ENCODE measurements around the gene COL23A1. TPM values are rescaled to one million over a fixed set of nuclear protein-coding genes. Genes with fewer than 3 reads are reported as not detected.
A peak's percentile ranks its signal among the peaks of the same experiment; 100 is the strongest.

Gene COL23A1
- total RNA-seq, 4 donors from 2014 or later = 0.83 to 1.8 (median 1.5) TPM

DNA sequence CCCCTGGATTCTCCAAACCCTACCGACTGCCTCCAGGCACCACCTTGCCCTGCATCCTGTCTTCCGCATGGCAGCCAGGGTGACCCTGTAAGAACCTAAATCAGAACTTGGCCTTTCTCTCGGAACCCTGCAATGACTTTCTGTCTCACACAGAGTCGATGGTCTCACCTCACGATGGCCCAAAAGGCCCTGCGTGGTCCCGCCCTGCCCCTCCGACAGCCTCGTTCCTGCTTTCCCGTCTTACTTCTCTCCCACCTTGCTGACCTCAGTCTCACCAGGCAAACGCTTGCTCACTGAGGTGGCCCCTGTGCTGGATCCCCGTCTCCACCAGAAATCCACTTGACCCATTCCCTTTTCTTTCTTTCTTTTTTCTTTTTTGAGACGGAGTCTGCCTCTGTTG, 214.8 kb downstream of the COL23A1 start:
- 89% methylated on average over 13 of the region's 13 CpGs for WGBS
- DNase-seq (ENCODE audit: extremely low spot score) = no peak
- Histone ChIP-seq H3K27ac (replicated peaks in 1 of 4) (no peak overlapping the region), H3K36me3 (no peaks in the 10 kb centered on the region), H3K4me1 (peaks cover 0 to 32% (median 24%) of the 10 kb centered on the region in 4 donors), H3K4me3 (no peak overlapping the region), H3K9me3 (no peaks in the 10 kb centered on the region), H3K27me3 (no peaks in the 10 kb centered on the region)
- TF ChIP-seq POLR2AphosphoS5 (IDR thresholded peaks at IDR 0.05) = no peak
- no peak for TF ChIP-seq EP300 (IDR thresholded peaks at IDR 0.05)
- TF ChIP-seq POLR2A (IDR thresholded peaks at IDR 0.05; ENCODE audit: low read depth) = no peak
- TF ChIP-seq, protein P1, sequence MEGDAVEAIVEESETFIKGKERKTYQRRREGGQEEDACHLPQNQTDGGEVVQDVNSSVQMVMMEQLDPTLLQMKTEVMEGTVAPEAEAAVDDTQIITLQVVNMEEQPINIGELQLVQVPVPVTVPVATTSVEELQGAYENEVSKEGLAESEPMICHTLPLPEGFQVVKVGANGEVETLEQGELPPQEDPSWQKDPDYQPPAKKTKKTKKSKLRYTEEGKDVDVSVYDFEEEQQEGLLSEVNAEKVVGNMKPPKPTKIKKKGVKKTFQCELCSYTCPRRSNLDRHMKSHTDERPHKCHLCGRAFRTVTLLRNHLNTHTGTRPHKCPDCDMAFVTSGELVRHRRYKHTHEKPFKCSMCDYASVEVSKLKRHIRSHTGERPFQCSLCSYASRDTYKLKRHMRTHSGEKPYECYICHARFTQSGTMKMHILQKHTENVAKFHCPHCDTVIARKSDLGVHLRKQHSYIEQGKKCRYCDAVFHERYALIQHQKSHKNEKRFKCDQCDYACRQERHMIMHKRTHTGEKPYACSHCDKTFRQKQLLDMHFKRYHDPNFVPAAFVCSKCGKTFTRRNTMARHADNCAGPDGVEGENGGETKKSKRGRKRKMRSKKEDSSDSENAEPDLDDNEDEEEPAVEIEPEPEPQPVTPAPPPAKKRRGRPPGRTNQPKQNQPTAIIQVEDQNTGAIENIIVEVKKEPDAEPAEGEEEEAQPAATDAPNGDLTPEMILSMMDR (IDR thresholded peaks at IDR 0.05) = no peak
- intact Hi-C loops (cut with DNase I) = no loop called here

DNA sequence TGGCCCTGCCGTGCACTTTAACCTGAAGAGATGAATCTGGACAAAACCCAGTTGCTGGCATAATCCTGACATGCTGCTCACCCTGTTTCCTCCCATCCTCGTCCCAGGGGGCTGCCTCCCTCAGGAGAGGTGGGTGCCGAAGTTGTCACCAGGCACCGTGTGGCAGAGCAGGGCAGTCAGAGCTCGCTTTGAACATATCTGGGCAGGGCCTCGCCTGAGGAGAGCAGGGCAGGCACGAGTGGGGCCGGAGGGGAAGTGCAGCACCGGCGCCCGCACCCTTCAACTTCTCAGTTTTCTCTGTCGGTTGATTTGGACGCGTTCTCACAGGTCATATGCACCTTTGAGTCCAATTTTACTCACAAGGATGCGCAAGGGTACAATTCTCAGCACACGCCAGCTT, 216.5 kb downstream of the COL23A1 start:
- no peaks in the 10 kb centered on the region for H3K36me3 ChIP-seq
- peaks cover 0 to 24% (median 19%) of the 10 kb centered on the region in 4 donors for H3K4me1 ChIP-seq
- WGBS = 78% methylated on average over 11 of the region's 16 CpGs
- intact Hi-C loops (cut with DNase I) = no loop called here
- no peak overlapping the region for H3K27ac ChIP-seq (replicated peaks in 1 of 4)
- TF ChIP-seq, protein P1 (IDR thresholded peaks at IDR 0.05) = no peak
- TF ChIP-seq POLR2AphosphoS5 (IDR thresholded peaks at IDR 0.05) (no peak), POLR2A (IDR thresholded peaks at IDR 0.05; ENCODE audit: low read depth) (no peak), EP300 (IDR thresholded peaks at IDR 0.05) (no peak)
- no peak overlapping the region for H3K4me3 ChIP-seq
- peaks cover 0 to 3% (median 0%) of the 10 kb centered on the region in 4 donors for H3K9me3 ChIP-seq
- no peak for DNase-seq (ENCODE audit: extremely low spot score)
- H3K27me3 ChIP-seq = no peaks in the 10 kb centered on the region

DNA sequence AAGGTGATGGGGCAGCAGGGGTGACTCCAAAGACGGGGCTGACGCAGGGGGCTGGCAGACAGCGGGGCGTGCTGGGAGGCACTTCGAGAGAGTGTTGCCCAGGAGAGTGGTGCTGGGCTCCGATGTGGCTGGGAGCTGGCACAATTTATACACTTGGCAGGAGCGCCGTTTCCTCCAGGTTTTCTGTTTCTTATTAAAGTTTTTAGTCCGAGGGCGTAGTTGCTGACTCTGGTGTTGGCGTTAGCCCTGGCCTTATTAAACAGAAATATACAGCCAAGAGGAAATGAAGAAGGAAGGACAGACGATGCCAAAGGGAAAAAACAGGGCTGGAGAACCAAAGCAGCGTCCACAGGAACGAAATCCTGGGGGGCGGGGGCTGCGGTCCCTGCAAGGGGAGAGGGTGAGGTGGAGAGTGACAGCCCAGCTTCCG, 218.0 kb downstream of the COL23A1 start:
- Histone ChIP-seq H3K36me3 (no peaks in the 10 kb centered on the region), H3K9me3 (peaks cover 0 to 3% (median 0%) of the 10 kb centered on the region in 4 donors), H3K27me3 (no peaks in the 10 kb centered on the region), H3K4me3 (peak overlapping the region; percentile 9 to 38 (median 26)), H3K4me1 (peaks cover 0 to 21% (median 17%) of the 10 kb centered on the region in 4 donors), H3K27ac (replicated peaks in 1 of 4) (peak overlapping the region; percentile 37 to 59 (median 50))
- no peak for TF ChIP-seq POLR2AphosphoS5 (IDR thresholded peaks at IDR 0.05)
- TF ChIP-seq EP300 (IDR thresholded peaks at IDR 0.05) = no peak
- TF ChIP-seq, protein P1 (IDR thresholded peaks at IDR 0.05) = no peak
- TF ChIP-seq POLR2A (IDR thresholded peaks at IDR 0.05; ENCODE audit: low read depth) = no peak
- intact Hi-C loops (cut with DNase I) = no loop called here
- no peak for DNase-seq (ENCODE audit: extremely low spot score)
- WGBS = 25% methylated on average over 17 of the region's 17 CpGs

DNA sequence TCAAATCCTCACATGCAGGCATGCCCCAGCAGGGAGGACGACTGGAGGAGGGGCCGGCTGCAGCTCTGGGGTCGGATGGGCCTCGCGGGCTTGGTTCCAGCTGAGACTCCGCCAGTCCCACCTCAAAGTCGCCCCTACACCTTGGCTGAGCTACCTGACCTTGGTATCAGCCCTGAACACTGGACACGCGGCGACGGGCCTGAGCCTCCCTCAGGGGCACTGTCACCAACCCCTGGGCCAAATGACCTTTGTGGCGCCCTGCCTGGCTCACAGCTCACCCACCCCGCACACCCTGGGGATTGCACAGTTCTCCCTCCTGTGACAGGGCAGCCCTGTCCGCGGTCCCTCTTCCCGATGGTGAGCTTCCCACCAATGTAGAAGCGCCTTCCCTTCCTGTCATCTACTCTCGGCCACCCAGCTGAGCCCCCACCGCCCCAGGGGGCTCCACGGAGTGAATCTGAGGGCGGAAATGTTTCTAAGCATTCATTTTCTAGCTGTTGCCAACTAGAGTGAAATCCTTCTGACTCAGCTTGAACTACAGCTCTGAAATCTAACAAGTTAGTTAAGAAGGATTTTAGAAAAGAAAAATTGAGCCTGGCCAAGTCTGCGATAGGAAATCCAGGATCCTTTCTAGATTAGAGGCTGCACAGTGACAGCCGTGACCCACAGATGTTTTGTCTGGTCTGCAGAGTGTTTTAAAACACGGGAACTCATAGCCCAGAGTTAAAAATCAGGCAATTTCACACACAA, 218.7 kb downstream of the COL23A1 start:
- Histone ChIP-seq H3K36me3 (no peaks in the 10 kb centered on the region), H3K4me3 (peak overlapping the region; percentile 9 to 38 (median 26)), H3K27ac (replicated peaks in 1 of 4) (peak overlapping the region; percentile 37 to 59 (median 50)), H3K27me3 (no peaks in the 10 kb centered on the region), H3K4me1 (peaks cover 0 to 21% (median 17%) of the 10 kb centered on the region in 4 donors), H3K9me3 (peaks cover 0 to 3% (median 0%) of the 10 kb centered on the region in 4 donors)
- TF ChIP-seq, protein P1 (IDR thresholded peaks at IDR 0.05) = no peak
- TF ChIP-seq POLR2A (IDR thresholded peaks at IDR 0.05; ENCODE audit: low read depth) (no peak), POLR2AphosphoS5 (IDR thresholded peaks at IDR 0.05) (no peak), EP300 (IDR thresholded peaks at IDR 0.05) (no peak)
- intact Hi-C loops (cut with DNase I) = no loop called here
- 59% methylated on average over 19 of the region's 24 CpGs for WGBS
- DNase-seq (ENCODE audit: extremely low spot score) = no peak
